Measurements from ENCODE around the gene HIP1.
"Not testable (repeated sequence)": the region's sequence is repeated elsewhere in the genome, so short reads cannot be mapped to it uniquely, and the experiment has no call there.

The HIP1 gene

DNA sequence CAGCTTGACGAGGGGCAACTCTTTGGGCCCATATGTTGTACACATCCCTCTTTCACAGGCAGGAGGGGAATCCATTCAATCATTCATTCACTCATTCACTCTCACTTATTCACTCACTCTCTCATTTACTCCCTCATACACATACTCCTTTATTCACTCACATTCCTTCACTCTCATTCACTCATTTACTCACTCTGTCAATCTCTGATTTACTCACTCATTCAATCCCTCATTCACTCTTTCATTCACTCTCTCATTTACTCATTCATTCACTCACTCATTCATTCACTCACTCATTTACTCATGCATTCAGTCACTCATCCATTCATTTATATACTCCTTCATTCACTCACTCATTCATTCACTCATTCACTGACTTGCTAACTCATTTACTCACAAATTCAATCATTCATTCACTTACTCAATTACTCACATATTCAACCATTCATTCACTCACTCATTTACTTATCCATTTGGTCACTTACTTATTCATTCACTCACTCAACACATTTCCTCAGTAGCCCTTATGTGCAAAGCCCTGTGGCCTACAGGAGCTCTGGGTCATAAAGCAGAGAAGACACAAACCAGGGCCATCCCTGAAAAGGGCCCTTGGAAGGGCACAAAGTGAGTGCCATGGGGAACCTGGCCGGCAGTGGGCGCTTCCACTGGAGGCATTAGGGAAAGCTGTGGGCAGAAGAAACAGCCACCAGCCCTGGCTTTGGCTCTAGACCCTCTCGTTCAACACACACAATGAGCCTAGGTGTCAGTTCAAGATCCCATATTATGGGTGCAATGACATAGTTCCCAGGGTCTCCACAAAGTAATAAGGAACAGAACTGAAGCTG is 26.0 kb downstream of the HIP1 start:
- DNase-seq: no peak

DNA sequence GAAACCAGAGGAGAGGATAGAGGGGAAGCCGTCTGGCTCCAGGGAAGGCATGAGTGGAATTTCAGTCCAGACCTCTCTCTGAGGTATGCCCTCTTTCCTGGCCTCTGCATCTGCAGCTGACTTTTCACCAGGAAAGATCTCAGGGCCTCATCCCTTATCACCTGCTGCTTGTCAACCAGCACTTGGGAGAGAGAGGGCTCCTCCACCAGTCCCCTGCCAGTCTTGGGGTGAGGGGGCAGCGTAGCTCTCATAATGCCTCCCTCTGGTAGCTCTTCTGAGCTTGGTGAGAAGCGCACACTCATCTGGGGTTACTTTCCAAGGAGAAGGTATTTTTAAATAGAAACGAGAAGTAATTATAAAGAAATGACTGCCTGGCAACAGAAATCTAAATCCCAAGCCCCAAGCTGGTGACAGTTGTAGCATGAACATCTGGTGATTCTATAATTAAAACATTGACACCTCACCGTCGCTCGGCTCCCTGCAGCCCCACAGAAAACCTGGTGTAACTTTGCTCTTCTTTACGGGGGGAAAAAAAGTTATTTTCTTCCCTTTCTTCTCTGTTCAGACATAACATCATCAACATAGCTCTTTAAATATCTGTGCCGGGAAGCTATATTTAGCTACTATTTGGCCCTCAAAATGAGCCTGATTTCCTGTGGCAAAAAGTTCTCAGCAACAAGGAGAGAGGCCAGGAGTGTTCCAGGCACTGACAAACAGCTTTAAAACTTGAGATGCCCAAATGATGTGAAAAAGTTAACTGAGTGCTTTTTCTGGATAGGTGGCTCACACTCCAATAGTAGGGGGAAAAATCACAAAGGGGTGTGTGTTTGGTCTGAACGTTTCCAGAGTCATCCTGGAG is 26.9 kb downstream of the HIP1 start:
- peak; percentile 55 for DNase-seq

DNA sequence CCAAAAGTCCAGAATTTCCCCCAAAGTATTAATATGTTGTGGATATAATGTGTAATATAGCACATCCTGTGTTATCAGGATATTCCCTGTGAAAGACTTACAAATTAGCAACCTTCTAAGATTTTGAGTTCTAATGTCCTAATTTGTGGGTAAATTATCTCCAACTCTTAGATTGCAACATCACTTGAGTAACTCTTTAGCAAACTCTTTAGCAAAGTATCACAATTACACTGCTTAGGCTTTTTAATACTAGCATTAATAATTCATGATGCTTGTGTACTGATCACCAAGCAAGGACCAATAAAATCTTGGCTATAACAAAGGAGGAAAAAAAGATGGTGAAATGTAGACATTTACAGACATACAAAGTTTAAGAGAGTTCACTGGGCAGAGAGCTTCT is 27.7 kb downstream of the HIP1 start:
- no peak for DNase-seq

DNA sequence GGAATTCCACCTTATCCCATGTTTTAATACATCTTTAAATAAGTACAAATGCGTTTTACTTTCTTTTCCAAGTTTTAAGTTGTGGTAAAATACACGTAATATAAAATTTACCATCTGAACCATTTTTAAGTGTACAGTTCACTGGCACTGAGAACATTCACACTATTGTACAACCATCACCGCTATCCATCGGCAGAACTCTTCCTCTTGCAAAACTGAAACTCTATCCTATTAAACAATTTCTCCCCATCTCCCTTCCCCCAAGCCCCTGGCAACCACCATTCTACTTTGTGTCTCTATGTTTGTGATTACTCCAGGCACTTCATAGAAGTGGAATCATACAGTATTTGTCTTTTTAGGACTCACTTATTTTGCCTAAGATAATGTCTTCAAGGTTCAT is 33.8 kb downstream of the HIP1 start:
- DNase-seq: no peak

DNA sequence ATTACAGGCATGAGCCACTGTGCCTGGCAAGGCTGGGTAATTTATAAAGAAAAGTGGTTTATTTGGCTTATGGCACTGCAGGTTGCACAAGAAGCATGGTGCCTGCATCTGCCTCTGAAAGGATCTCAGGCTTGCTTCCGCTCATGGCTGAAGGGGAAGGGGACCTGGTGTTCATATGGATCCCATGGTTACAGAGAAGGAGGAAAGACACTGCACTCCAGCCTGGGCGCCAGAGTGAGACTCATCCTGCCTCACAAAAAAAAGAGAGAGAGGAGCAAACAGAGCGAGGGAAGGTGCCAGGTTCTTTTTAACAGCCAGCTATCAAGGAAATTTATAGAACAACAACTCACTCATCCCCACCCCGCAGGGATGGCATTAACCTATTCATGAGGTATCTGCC is 36.2 kb downstream of the HIP1 start:
- no peak for DNase-seq

DNA sequence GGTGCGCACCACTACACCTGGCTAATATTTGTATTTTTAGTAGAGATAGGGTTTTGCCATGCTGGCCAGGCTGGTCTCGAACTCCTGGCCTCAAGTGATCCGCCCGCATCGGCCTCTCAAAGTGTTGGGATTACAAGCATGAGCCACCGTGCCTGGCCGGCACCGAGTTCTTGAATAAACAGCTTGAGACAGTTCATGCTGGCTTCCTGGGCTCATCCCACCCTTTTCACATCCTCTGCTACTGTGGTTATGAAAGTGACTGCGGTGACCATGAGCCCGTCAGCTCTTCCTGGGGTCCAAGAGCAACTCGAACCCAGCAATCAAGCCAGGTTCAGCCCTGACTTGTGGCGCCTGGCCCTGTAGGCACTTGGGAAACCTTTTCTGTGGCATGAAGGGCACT is 38.7 kb downstream of the HIP1 start:
- DNase-seq: no peak

DNA sequence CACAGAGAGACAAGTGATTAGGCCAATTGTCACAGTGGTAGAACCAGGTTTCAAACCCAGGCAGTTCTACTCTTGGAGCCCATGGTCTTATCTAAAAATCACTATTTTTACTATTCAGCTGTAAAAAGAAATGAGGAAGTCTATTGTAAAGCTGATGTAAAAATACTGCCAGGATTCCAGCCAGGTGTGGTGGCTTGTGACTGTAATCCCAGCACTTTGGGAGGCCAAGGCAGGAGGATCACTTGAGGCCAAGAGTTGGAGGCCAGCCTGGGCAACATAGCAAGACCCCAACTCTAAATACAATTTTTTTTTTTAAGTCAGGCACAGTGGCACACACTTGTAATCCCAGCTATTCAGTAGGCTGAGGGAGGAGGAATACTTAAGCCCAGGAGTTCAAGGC is 40.4 kb downstream of the HIP1 start:
- DNase-seq: no peak

DNA sequence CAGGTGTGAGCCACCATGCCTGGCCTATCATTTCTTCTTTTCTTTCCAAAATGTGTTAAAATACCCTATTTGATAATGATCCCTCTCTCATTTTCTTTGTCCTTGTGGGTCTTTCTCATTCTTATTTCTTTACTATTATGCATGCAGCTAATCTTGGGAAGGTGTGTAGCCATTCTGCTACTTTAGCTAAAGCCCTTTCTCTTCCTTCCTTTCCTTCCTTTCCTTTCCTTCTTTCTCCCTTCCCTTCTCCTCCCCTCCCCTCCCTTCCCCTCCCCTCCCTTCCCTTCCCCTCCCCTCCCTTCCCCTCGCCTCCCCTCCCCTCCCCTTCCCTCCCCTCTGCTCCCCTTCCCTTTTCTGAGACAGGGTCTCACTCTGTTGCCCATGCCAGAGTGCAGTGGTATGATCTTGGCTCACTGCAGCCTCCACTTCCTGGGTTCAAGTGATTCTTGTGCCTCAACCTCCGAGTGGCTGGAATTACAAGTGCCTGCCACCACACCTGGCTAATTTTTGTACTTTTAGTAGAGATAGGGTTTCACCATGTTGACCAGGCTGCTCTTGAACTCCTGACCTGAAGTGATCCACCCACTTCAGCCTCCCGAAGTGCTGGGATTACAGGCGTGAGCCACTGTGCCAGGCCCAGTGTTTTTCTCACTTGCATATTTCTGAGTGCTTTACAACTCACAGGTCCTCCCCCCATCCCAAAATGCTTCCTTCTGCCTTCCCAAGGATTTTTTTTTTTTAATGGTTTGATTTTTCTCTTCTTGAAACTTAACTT is 42.3 kb downstream of the HIP1 start:
- no peak for DNase-seq

DNA sequence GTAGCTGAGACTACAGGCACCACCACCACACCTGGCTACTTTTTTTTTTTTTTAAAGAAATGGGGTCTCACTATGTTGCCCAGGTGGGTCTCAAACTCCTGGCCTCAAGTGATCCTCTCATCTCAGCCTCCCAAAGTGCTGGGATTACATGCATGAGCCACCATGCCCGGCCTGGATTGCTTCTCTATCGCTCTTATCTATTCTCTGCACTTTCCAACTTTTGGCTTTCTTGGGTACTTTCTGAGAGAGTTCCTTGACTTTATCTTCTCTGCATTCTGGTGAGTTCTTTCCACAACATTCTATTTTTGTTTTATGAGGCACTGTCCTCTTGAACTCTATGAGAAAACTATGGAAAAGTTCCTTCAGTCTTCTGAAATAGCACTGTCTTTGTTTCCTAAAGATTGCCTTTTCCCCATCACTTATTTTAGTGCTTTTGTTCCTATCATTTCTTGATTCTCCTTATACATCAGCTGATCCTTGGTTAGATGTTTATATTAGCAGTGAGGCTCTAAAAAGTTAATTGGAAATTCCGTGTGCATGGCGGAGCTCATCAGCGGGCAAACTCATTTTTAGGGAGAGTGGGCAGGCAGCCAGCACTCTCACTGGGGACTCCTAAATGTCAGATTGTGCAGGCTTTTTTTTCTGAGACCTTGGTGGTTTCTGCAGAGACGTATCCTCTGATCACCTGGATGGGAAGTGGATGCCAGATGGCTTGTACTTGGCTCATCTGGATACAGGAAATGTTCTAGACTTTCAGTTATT is 43.9 kb downstream of the HIP1 start:
- DNase-seq: no peak

DNA sequence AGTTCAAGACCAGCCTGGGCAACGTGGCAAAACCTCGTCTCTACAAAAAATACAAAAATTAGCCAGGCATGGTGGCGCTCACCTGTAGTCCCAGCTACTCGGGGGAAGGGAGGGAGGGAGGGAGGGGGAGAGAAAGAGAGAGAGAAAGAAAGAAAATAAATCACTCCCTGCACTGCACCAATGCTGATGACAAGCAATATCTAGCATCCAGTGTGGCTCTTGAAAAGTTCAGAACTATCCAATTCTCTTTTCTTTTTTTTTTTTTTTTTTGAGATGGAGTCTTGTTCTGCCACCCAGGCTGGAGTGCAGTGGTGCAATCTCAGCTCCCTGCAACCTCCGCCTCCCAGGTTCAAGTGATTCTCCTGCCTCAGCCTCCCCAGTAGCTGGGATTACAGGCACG is 45.1 kb downstream of the HIP1 start:
- DNase-seq: not testable (repeated sequence)

DNA sequence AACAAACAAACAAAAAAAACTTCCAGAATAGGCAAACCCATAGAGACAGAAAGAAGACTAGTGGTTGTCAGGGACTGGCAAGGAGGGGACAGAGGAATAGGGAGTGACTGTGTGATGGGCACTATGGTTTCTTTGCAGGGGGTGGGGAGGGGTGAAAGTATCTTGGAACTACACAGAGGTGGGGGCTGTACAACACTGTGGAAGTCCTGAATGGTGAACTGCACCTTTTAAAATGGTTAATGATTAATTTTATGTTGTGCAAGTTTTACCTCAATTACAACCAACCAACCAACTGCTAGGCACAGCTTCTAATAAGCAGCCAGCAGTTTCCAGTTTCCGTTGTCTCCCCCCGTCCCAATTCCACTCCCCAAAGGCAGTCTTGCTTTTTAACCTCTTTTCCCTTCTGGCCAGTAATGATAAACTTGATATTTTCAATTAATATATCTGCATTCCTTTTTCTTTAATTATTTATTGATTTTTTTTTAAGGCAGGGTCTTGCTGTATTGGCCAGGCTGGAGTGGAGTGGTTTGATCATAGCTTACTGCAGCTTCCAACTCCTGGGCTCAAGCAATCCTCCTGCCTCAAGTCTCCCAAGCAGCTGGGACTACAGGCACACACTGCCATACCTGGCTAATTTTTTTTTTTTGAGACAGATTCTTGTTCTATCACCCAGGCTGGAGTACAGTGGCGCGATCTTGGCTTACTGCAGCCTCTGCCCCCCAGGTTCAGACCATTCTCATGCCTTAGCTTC is 46.8 kb downstream of the HIP1 start:
- DNase-seq: no peak

DNA sequence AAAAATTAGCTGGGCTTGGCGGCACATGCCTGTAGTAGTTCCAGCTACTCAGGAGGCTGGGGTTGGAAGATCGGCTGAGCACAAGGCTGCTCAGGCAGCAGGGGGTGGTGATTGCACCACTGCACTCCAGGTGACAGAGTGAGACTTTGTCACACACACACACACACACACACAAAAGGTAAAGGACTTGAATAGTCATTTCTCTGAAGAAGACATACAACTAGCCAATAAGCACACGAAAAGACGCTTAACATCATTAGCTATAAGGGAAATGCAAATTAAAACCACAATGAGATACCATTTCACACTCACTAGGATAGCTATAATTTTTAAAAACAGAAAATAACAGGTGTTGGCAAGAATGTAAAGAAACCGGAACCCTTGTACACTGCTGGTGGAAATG is 48.6 kb downstream of the HIP1 start:
- DNase-seq: no peak

DNA sequence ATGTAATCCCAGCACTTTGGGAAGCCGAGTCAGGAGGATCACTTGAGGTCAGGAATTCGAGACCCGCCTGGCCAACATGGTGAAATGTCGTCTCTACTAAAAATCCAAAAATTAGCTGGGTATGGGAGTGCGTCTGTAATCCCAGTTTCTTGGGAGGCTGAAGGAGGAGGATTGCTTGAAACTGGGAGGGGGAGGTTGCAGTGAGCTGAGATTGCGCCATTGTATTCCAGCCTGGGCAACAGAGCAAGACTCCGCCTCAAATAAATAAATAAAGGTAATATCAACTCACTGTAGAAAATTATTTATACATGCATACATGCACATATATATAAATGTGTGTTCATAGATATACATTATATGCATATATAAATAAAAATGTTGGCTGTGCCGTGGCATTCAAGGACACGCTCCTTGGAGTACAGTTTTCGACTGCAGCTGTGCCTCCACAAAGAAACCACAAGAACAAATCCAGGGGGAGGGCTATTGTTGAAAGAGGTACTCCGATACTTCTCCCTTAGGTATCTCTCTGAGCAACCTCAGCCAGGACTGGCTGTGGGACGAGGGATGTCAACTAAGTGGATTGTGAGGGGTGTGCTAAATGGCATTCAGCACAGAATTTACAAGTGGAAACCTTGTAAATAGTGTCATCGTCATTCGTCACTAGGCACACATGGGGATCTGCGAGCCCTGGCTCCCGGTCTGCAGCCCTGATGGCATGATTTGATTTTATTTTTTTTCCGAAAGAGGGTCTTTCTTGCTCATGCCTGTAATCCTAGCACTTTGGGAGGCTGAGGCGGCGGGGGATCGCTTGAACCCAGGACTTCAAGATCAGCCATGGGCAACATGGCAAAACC is 49.3 kb downstream of the HIP1 start:
- DNase-seq: no peak

DNA sequence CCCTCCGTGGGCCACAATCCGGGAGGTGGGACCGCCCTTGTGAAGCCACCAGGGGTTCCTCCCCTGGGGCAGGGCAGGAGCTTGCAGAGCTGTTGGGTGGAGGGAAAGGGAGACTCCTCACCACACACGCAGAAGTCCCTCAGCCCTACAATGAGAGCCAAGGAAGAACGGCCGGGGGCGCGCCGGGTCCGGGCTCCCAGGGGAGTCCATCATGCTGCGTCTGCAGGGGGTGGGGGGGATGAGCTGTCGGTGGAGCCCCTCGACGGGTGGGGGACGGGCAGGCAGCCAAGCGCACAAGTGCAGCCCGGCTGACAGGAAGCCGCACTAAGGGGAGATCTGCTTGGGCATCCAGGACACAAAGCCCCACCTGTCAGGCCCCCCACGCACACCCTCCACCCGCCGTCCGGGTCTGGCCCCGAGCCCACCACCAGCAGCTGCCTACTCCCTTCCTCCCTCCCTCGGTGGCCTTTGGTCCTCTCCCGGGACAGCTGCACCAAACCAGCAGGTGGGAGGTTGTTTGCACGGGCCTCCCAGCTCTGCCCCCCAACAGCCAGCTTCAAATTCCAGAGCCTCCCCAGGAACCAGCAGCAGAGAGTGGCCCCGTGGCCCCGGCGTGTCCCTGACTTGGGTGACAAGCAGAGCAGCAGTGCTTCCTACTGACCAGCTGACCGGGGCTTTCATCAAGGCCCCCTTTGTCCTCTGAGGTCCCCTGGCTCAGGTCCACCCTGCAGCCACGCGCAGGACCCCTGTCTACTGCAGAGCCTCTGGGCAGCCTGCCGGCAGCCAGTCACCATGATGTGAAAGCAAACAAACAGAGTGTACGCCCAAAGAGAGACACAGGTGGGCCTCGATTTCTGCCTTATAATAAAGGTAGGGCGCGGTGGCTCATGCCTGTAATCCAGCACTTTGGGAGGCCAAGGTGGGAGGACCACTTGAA is 50.3 kb downstream of the HIP1 start:
- DNase-seq: no peak

DNA sequence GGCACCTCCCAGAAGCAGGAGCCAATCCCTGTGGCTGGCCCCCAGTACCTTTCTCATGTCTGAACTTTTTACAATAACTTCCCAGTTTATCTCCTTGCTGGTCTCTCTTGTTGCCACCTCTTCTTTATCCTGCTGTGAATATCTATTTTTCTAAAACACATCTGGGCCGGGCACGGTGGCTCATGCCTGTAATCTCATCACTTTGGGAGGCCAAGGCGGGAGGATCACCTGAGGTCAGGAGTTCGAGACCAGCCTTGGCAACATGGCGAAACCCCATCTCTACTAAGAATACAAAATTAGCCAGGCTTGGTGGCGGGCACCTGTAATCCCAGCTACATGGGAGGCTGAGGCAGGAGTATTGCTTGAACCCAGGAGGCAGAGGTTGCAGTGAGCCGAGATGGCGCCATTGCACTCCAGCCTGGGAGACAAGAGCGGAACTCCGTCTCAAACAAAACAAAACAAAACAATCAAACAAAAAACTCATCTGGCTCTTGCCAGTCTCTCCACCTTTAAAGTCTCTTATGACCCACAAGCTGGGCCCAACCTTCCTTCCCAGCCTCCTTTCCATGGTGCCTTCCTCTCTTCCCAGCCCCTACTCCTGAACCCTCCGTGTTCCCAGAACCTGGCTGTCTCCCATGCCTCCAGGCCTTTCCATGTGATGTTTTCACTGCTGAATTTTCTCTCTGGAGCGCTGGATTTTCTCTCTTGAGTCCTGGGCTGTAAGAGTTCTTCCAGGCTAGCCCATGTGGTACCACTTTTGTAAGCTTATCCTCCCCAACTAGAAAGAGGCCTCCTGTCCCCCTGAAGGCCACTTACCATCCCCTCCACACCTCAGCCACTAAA is 51.3 kb downstream of the HIP1 start:
- no peak for DNase-seq

DNA sequence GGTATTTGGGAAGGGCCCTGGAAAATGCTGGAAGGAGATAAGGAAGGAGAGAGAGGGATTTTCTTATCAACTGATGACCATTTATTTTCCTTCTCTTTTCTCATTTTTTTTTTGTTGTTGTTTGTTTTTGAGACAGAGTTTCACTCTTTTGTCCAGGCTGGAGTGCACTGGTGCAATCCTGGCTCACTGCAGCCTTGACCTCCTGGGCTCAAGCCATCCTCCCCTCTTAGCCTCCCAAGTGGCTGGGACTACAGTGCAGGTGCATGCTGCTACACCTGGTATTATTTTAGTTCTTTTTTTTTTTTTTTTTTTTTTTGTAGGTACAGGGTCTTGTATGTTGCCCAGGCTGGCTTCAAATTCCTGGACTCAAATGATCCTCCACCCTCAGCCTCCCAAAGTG is 52.2 kb downstream of the HIP1 start:
- DNase-seq: no peak

DNA sequence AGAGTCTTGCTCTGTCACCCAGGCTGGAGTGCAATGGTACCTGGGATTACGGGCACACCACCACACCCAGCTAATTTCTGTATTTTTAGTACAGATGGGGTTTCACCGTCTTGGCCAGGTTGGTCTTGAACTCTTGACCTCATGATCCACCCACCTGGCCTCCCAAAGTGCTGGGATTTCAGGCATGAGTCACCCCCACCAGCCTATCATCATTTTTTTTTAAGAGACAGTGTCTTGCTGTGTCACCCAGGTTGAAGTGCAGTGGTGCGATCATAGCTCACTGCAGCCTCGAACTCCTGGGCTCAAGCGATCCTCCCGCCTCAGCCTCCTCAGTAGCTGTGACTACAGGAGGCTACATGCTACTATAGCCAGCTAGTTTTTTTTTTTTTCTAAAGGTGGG is 56.7 kb downstream of the HIP1 start:
- not testable (repeated sequence) for DNase-seq

DNA sequence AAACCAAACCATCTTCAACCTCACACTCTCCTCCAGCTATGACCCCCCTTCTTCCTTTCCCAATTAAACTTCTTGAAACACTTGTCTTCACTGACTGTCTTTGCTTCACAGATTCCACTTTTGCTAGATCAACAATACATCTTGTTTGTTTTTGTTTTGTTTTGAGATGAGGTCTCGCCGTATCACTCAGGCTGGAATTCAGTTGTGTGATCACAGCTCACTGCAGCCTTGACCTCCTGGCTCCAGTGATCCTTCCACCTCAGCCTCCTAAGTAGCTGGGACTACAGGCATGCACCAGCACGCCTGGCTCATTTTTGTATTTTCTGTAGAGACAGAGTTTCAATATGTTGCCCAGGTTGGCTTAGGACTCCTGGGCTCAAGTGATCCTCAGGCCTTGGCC is 59.7 kb downstream of the HIP1 start:
- no peak for DNase-seq

DNA sequence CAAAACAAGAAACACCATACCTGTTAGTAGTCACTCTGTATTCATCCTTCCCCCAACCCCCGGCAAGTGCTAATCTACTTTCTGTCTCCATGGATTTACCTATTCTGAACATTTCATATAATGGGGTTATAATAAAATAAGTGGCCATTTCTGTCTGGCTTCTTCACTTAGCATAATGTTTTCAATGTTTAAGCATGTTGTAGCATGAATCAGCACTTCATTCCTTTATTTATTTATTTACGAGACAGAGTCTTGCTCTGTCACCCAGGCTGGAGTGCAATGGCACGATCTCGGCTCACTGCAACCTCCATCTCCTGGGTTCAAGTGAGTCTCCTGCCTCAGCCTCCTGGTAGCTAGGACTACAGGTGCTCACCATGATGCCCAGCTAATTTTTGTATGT is 69.2 kb downstream of the HIP1 start:
- DNase-seq: no peak
